Cardiac fibroblast (primary cell): ENCODE measurements around the gene WIPF1.

Source experiments
- DNase-seq, 2 donors: peaks; one replicate each; pipeline versions ENCODE4 v3.0.0 to v3.0.0-alpha.2; 2010; ENCODE audit warnings: low read depth in 2 of 2
- H3K4me3 ChIP-seq, 2 donors: replicated peaks in 1 of 2; 1 replicate in 1 of 2; 2 replicates in 1 of 2; pipeline ENCODE4 v1.5.1; 2011; ENCODE audit warnings: low read depth in 2 of 2, low read length in 2 of 2, mild to moderate bottlenecking in 2 of 2, moderate library complexity in 1 of 2
- CTCF ChIP-seq: IDR thresholded peaks from one replicate; pipeline ENCODE4 v1.5.1; 2011; ENCODE audit warnings: low read depth, mild to moderate bottlenecking, low read length, inconsistent platforms

WIPF1 gene

GRCh38 chr2:174635776-174636404 is 38.3 kb upstream of the WIPF1 start:
- no peak for TF ChIP-seq CTCF
- DNase-seq = peak; percentile 27 to 66
- H3K4me3 ChIP-seq = no peak overlapping the region

GRCh38 chr2:174635015-174635593 is 37.5 kb upstream of the WIPF1 start:
- TF ChIP-seq CTCF = no peak
- H3K4me3 ChIP-seq = no peak overlapping the region
- DNase-seq = no peak

GRCh38 chr2:174634130-174635014 is 36.8 kb upstream of the WIPF1 start:
- TF ChIP-seq CTCF = no peak
- DNase-seq = peak in 1 of 2 donors; percentile 21
- H3K4me3 ChIP-seq = no peak overlapping the region

- no peak overlapping the region for H3K4me3 ChIP-seq
- peak in 1 of 2 donors; percentile 33 for DNase-seq
- no peak for TF ChIP-seq CTCF
Observed at GRCh38 chr2:174633623-174633930, 36.0 kb upstream of the WIPF1 start.

- no peak for TF ChIP-seq CTCF
- H3K4me3 ChIP-seq = no peak overlapping the region
- DNase-seq = peak in 1 of 2 donors; percentile 37
Observed at GRCh38 chr2:174632841-174633622, 35.4 kb upstream of the WIPF1 start.
